Stimulated activated memory B cell treated with anti-CD40 and anti-IgM and Interleukin-4, amounts not matched to agents 10 μg/mL and 1 μg/mL and 100 μg/mL, for 72 hours (primary cell): ENCODE results near the gene MATR3.
"Not testable (repeated sequence)": the region's sequence is repeated elsewhere in the genome, so short reads cannot be mapped to it uniquely, and the experiment has no call there.

ENCODE experiments used
- ATAC-seq: fragments of 150-1000 bp; cut with Tn5 transposase; 2 replicates; pipeline ENCODE4 v1.10.0; 2021
- H3K27ac Mint-ChIP-seq: one replicate; pipeline ENCODE4 v1.8.0; 2022; ENCODE audit warnings: mild to moderate bottlenecking, mixed read lengths
- H3K27me3 Mint-ChIP-seq: one replicate; pipeline ENCODE4 v1.8.0; 2022; ENCODE audit warnings: mixed read lengths
- H3K36me3 Mint-ChIP-seq: one replicate; pipeline ENCODE4 v1.8.0; 2022; ENCODE audit warnings: mixed read lengths
- H3K4me1 Mint-ChIP-seq: one replicate; pipeline ENCODE4 v1.8.0; 2022; ENCODE audit warnings: mixed read lengths
- H3K4me3 Mint-ChIP-seq: one replicate; pipeline ENCODE4 v1.8.0; 2022; ENCODE audit warnings: mild to moderate bottlenecking, moderate library complexity, mixed read lengths
- H3K9me3 Mint-ChIP-seq: one replicate; pipeline ENCODE4 v1.8.0; 2022; ENCODE audit warnings: mixed read lengths

The MATR3 gene

DNA sequence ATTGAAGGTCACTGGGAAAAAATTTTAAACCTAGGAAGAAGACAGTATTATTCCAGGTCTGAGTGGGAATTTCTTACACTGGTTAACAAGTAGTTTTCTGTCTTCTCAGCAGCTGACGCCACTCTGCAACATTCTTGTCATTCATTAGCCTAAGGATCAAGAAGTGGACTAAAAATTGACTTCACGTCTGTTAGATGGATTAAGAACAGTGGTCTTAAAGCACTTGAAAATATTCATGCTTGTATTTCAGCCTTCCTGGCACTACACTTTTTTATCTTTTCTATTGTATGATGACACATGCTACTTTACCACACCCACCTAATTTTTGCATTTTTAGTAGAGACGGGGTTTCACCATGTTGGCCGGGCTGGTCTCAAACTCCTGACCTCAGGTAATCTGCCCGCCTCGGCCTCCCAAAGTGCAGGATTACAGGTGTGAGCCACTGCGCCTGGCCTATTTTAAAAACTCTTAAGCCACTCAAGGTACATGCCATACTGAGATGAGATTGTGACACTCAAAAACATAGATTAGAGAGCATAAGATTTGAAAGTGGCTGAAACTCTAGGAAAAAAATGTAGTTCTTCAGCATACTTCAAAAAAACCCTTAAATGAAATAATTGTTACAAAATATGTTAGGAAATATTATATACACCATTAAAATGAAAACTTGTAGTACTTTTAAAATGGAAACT, 8.4 kb downstream of the MATR3 start:
- no peak for ATAC-seq
- Mint-ChIP-seq H3K4me3 (peak overlapping the region; percentile 39), H3K27me3 (no peaks in the 10 kb centered on the region), H3K9me3 (no peaks in the 10 kb centered on the region), H3K36me3 (peaks cover 23% of the 10 kb centered on the region), H3K4me1 (peaks cover 94% of the 10 kb centered on the region), H3K27ac (peak overlapping the region; percentile 40)

- Mint-ChIP-seq H3K27me3 (no peaks in the 10 kb centered on the region), H3K4me1 (peaks cover 91% of the 10 kb centered on the region), H3K36me3 (peaks cover 22% of the 10 kb centered on the region), H3K4me3 (peak overlapping the region; percentile 31), H3K9me3 (no peaks in the 10 kb centered on the region), H3K27ac (no peak overlapping the region)
- ATAC-seq, result no peak
These were observed 11.1 kb downstream of the MATR3 start for GRCh38 chr5:139304391-139305324.

GRCh38 chr5:139306197-139306596, 12.7 kb downstream of the MATR3 start:
- Mint-ChIP-seq H3K9me3 (no peaks in the 10 kb centered on the region), H3K27me3 (no peaks in the 10 kb centered on the region), H3K27ac (no peak overlapping the region), H3K36me3 (peaks cover 21% of the 10 kb centered on the region), H3K4me1 (peaks cover 95% of the 10 kb centered on the region), H3K4me3 (no peak overlapping the region)
- no peak for ATAC-seq

DNA sequence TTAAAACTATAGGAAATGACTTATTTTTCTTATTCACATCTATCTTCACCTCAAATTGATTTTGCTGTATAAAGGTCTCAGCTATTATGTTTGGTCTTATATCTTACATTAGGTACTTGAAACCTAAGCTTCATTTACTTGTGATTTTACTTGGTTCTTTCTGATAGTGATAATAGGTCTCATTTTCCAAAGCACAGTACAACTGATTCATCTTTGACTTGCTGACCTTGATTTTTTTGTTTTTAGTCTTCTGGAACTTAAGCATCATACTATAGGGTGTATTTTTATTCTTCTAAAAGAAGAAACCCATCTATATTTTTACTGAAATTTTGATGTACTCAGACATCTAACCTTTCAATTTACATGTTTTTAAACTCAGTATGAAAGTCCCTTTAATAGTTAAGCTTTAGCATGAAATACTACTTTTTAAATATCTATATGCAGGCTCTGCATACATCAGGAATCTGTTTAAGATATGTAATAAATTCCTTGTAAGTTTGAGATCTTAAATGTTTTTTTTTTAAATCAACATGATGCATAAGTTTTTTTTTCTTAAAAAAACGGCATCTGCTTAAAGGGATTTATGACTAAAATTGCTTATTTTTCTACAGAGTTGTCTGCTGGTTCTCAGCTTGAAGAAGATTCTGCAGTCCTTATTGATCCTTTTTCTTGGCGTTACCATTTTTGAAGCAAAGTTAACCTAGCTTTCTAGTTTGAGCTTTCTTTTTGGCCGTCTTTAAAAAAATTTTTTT, 13.3 kb downstream of the MATR3 start:
- H3K4me3 Mint-ChIP-seq, result no peak overlapping the region
- no peaks in the 10 kb centered on the region for H3K27me3 Mint-ChIP-seq
- peaks cover 19% of the 10 kb centered on the region for H3K36me3 Mint-ChIP-seq
- H3K27ac Mint-ChIP-seq, result no peak overlapping the region
- no peak for ATAC-seq
- no peaks in the 10 kb centered on the region for H3K9me3 Mint-ChIP-seq
- peaks cover 93% of the 10 kb centered on the region for H3K4me1 Mint-ChIP-seq

GRCh38 chr5:139308797-139309196, 15.3 kb downstream of the MATR3 start:
- Mint-ChIP-seq H3K27ac (no peak overlapping the region), H3K4me1 (peaks cover 75% of the 10 kb centered on the region), H3K9me3 (no peaks in the 10 kb centered on the region), H3K27me3 (no peaks in the 10 kb centered on the region), H3K4me3 (peak overlapping the region; percentile 38), H3K36me3 (peaks cover 15% of the 10 kb centered on the region)
- no peak for ATAC-seq

- not testable (repeated sequence) for H3K27me3 Mint-ChIP-seq, H3K9me3 Mint-ChIP-seq, ATAC-seq
- Mint-ChIP-seq H3K4me3 (peak overlapping the region; percentile 55), H3K27ac (peak overlapping the region; percentile 40), H3K4me1 (peaks cover 61% of the 10 kb centered on the region), H3K36me3 (peaks cover 21% of the 10 kb centered on the region)
These were observed 17.2 kb downstream of the MATR3 start for GRCh38 chr5:139310715-139311186.

GRCh38 chr5:139312075-139312474, 18.5 kb downstream of the MATR3 start:
- peaks cover 21% of the 10 kb centered on the region for H3K36me3 Mint-ChIP-seq
- H3K4me1 Mint-ChIP-seq, result peaks cover 49% of the 10 kb centered on the region
- no peak for ATAC-seq
- H3K9me3 Mint-ChIP-seq, result no peaks in the 10 kb centered on the region
- no peak overlapping the region for H3K4me3 Mint-ChIP-seq
- no peaks in the 10 kb centered on the region for H3K27me3 Mint-ChIP-seq
- H3K27ac Mint-ChIP-seq, result no peak overlapping the region

DNA sequence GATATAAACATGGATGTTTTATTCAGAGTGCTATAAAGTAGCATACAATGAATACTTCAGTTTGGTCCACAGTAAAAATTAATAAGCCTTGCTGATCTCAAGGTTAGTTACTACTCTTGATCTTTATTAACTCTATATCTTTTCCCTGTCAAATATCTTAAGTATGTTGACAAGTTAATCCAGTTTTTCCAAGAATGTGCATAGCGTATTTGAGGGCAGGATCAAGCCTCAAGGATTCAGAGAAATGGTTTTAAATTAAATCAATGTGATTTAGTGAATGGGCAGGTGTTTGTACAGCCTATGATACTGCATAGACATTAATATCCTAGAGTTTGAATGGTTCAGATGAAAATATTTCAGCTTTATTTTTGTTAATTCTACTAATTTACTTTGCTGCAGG, 20.7 kb downstream of the MATR3 start:
- H3K27ac Mint-ChIP-seq, result no peak overlapping the region
- peaks cover 29% of the 10 kb centered on the region for H3K4me1 Mint-ChIP-seq
- no peaks in the 10 kb centered on the region for H3K27me3 Mint-ChIP-seq
- no peak overlapping the region for H3K4me3 Mint-ChIP-seq
- peaks cover 6% of the 10 kb centered on the region for H3K36me3 Mint-ChIP-seq
- no peaks in the 10 kb centered on the region for H3K9me3 Mint-ChIP-seq
- ATAC-seq, result no peak

DNA sequence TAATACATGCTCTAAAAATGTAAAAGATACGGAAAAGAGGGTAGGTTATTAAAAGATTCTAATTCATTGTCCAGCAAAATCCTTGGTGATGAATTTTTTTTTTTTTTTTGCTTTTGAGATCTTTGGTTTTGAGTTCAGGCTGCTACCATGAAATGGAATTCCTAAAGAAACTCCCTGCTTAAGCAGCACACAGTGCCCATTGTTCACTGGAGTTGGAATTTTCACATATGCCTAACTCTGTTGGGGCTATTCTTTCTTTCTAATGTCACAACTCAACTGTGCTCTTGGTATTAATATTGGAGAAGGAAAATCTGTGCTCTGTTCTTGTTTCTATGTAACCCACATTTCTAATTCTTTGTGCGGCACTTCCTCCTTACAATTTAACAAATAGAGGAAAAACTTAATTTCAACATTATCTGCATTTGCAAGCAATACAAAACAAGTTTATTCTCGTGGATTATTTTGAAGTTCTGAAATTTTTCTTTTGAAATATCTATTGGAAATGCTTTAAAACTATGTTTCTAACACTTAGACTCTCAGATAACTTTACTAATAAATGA, 21.6 kb downstream of the MATR3 start:
- Mint-ChIP-seq H3K9me3 (no peaks in the 10 kb centered on the region), H3K4me1 (peaks cover 20% of the 10 kb centered on the region), H3K4me3 (no peak overlapping the region), H3K27ac (no peak overlapping the region), H3K27me3 (no peaks in the 10 kb centered on the region), H3K36me3 (peaks cover 6% of the 10 kb centered on the region)
- no peak for ATAC-seq

DNA sequence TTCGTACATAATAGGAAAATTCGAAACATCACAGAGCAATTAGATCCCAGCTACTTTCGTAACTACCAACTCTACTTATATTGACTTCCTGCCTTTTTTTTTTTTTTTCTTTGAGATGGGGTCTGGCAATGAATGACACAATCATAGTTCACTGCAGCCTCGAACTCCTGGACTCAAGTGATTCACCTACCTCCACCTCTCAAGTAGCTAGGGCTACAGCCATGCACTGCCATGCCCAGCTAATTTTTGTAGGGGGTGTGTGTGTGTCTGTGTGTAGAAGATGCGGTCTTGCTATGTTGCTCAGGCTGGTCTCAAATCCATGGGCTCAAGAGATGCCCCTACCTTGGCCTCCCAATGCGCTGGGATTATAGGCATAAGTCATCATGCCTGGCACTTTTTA, 42.3 kb downstream of the MATR3 start:
- no peak for ATAC-seq
- Mint-ChIP-seq H3K36me3 (peaks cover 5% of the 10 kb centered on the region), H3K9me3 (no peaks in the 10 kb centered on the region), H3K4me1 (peaks cover 12% of the 10 kb centered on the region), H3K27me3 (no peaks in the 10 kb centered on the region), H3K27ac (peak overlapping the region; percentile 35), H3K4me3 (no peak overlapping the region)

DNA sequence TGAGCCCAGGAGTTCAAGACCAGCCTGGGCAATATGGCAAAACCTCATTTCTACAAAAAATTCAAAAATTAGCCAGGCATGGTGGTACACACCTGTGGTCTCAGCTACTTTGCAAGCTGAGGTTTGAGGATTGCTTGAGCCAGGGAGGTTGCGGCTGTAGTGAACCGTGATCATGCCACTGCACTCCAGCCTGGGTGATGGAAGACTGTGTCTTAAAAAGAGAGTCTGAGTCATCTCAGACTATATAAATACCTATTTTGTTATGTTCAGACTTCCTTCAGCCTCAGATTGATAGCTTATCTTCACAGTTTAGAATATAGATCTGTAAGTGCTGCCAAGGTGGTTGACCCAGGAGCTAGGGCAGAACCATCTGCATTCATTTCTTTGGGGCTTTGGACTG, 46.5 kb downstream of the MATR3 start:
- Mint-ChIP-seq H3K4me1 (peaks cover 39% of the 10 kb centered on the region), H3K4me3 (no peak overlapping the region), H3K36me3 (no peaks in the 10 kb centered on the region), H3K27me3 (no peaks in the 10 kb centered on the region), H3K9me3 (no peaks in the 10 kb centered on the region), H3K27ac (no peak overlapping the region)
- ATAC-seq, result no peak

GRCh38 chr5:139341187-139341688, 47.7 kb downstream of the MATR3 start:
- H3K4me1 Mint-ChIP-seq, result peaks cover 44% of the 10 kb centered on the region
- no peaks in the 10 kb centered on the region for H3K9me3 Mint-ChIP-seq
- H3K4me3 Mint-ChIP-seq, result peak overlapping the region; percentile 95
- H3K27ac Mint-ChIP-seq, result peak overlapping the region; percentile 87
- no peaks in the 10 kb centered on the region for H3K27me3 Mint-ChIP-seq
- peak; percentile 38 for ATAC-seq
- peaks cover 9% of the 10 kb centered on the region for H3K36me3 Mint-ChIP-seq

DNA sequence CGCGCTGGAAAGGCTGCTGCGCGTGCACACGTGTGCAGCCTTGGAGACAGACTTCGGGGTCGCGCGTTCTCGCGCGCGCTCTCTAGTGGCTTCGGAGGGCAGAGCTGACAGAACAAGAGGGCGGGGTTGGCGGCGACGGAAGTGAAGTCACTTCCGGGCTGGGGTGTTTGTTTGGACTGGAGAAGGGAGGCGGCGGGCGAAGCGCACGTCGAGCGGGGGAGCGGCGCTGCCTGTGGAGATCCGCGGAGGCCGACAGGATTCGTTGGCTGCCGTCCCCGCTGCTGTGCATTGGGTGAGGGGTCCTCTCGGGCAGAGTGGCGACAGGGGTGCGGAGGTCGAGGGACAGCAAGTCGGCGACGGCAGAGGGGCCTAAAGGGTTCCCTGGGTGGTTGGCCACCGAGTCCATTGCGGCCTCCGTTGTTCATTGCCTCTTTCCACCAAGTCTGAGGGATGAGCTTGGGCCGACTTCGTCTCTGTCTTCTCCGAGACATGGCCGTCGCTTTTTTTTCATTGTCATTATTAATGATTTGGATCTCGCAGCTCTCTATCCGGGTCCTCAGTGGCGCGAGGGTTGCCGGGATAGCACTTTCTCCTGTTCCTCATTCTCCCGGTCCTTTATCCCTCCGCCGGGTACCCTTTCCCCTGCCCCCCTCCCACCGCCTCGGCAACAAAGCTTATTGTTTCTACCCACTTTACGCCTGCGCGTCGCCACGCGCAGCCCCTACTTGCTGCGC, 48.3 kb downstream of the MATR3 start, which contains the start of gene PAIP2:
PAIP2 (plus strand) TSS at position 166 of the 734 bp plus-strand sequence. CDS start 21,931 bp downstream, outside the sequence.
- Mint-ChIP-seq H3K27me3 (no peaks in the 10 kb centered on the region), H3K9me3 (no peaks in the 10 kb centered on the region), H3K4me3 (peak within 1 kb of the TSS; percentile 95)

DNA sequence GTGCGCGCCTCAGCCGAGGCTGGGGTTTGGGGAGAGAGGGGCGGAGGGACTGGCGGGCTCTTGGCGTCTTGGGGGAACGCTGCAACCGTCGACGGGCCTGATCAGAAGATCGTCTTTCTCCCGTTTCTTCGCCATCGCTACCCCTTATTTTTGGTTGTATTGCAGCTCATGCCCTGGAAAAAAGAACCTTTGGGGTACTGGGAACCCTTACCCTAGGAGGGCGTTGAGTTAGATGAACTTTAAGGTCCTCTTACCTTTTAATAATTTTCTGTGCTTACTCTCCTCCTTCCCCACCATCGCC, 48.8 kb downstream of the MATR3 start:
- Mint-ChIP-seq H3K4me3 (peak overlapping the region; percentile 95), H3K27me3 (no peaks in the 10 kb centered on the region), H3K36me3 (peaks cover 9% of the 10 kb centered on the region), H3K4me1 (peaks cover 45% of the 10 kb centered on the region), H3K27ac (peak overlapping the region; percentile 87), H3K9me3 (no peaks in the 10 kb centered on the region)
- no peak for ATAC-seq

More for the DNA sequence above, 48.3 kb downstream of the MATR3 start, which contains the start of gene PAIP2:
- H3K27ac Mint-ChIP-seq, result peak within 1 kb of the TSS; percentile 87
- H3K36me3 Mint-ChIP-seq, result peaks cover 9% of the 10 kb centered on the region
- ATAC-seq, result peak; percentile 98
- H3K4me1 Mint-ChIP-seq, result peaks cover 41% of the 10 kb centered on the region
